ENCODE data around the gene ACVR2B. TPM values are rescaled to one million over a fixed set of nuclear protein-coding genes. Genes with fewer than 3 reads are reported as not detected.

ACVR2B gene
- total RNA-seq, 1 experiment from 2014 or later = 18.3 TPM

GRCh38 chr3:38477839-38478450, 24.3 kb downstream of the ACVR2B start (continued):
- TF ChIP-seq REST (IDR thresholded peaks at IDR 0.05; ENCODE audit: low read depth) (no peak), SP1 (IDR thresholded peaks at IDR 0.05; ENCODE audit: low read depth) (no peak), ZFX (IDR thresholded peaks at IDR 0.05) (no peak), TCF7L2 (IDR thresholded peaks at IDR 0.05; ENCODE audit: borderline replicate concordance, extremely low read depth, insufficient read depth, insufficient read length) (no peak), YY1 (IDR thresholded peaks at IDR 0.05; ENCODE audit: extremely low read depth, insufficient replicate concordance, low read depth, low read length) (no peak), SRF (IDR thresholded peaks at IDR 0.05; ENCODE audit: low read depth) (no peak), EZH2 (IDR thresholded peaks at IDR 0.05) (no peak)

GRCh38 chr3:38478901-38479300, 25.2 kb downstream of the ACVR2B start:
- TF ChIP-seq EZH2 (IDR thresholded peaks at IDR 0.05) = no peak
- TF ChIP-seq POLR2A (IDR thresholded peaks at IDR 0.05; ENCODE audit: borderline replicate concordance, extremely low read depth, insufficient read depth, insufficient read length) = no peak
- no peak for TF ChIP-seq MAX (IDR thresholded peaks at IDR 0.05)
- no peak for TF ChIP-seq ELF1 (IDR thresholded peaks at IDR 0.05; ENCODE audit: borderline replicate concordance, low read depth)
- TF ChIP-seq CTCF (IDR thresholded peaks at IDR 0.05 in 2 of 3, conservative IDR thresholded peaks at IDR 0.05 in 1 of 3; ENCODE audit: borderline replicate concordance in 1 of 3, insufficient read depth in 1 of 3, low read depth in 2 of 3, low read length in 2 of 3) = no peak
- no peak for TF ChIP-seq REST (IDR thresholded peaks at IDR 0.05; ENCODE audit: low read depth)
- no peak for TF ChIP-seq SIN3A (IDR thresholded peaks at IDR 0.05; ENCODE audit: low read depth)
- no peak for TF ChIP-seq ZFX (IDR thresholded peaks at IDR 0.05)
- TF ChIP-seq EZH2phosphoT487 (IDR thresholded peaks at IDR 0.05; ENCODE audit: borderline replicate concordance) = no peak
- TF ChIP-seq RAD21 (IDR thresholded peaks at IDR 0.05; ENCODE audit: low read depth) = no peak
- no peak for TF ChIP-seq EGR1 (IDR thresholded peaks at IDR 0.05; ENCODE audit: low read depth)
- no peak overlapping the region for H3K4me3 ChIP-seq (replicated peaks in 1 of 2; ENCODE audit: low read depth in 1 of 2, low read length in 2 of 2)
- H3K9ac ChIP-seq (ENCODE audit: low read length) = no peak overlapping the region
- ChIA-PET RAD21 (ENCODE audit: low non-redundant PET in 1 of 2, low total read pairs in 2 of 2, uncharacterized antibody in 2 of 2, unreplicated experiment in 2 of 2) (interaction anchor here in 1 of 2 experiments (1.2 kb wide), 1 partner anchor 132 kb away, joined by 3 read pairs; the partner anchor contains the start of gene XYLB), POLR2A (no interaction called here), CTCF (interaction anchor here (1.3 kb wide), 1 partner anchor 23 kb away, joined by 4 read pairs; no protein-coding TSS in a partner anchor)
- no peaks in the 10 kb centered on the region for H3K9me3 ChIP-seq (ENCODE audit: control insufficient read depth in 1 of 2, insufficient read depth in 1 of 2, low read depth in 1 of 2, low read length in 2 of 2)
- H3K4me2 ChIP-seq (ENCODE audit: low read length) = no peak overlapping the region
- peaks cover 15 to 26% of the 10 kb centered on the region in 2 experiments; a peak in 3 of 4 replicates for H3K36me3 ChIP-seq (ENCODE audit: control insufficient read depth in 1 of 2, insufficient read depth in 2 of 2, low read length in 2 of 2)
- H3K79me2 ChIP-seq (ENCODE audit: insufficient read depth, low read length) = peaks cover 13% of the 10 kb centered on the region; the same call in 1 of the 2 replicates
- H2AFZ ChIP-seq (ENCODE audit: low read depth, low read length, poor library complexity, severe bottlenecking) = no peak overlapping the region
- H3K27me3 ChIP-seq (ENCODE audit: insufficient read depth, low read length) = no peaks in the 10 kb centered on the region
- no peaks in the 10 kb centered on the region for H3K4me1 ChIP-seq (ENCODE audit: control insufficient read depth in 1 of 2, insufficient read depth in 2 of 2, low read length in 2 of 2)
- DNase-seq (ENCODE audit: low read depth, low spot score) (no peak), ATAC-seq (no peak)
- intact Hi-C loops (cut with micrococcal nuclease) = no loop called here
- no peaks in the 10 kb centered on the region for H4K20me1 ChIP-seq (ENCODE audit: insufficient read depth)
- H3K27ac ChIP-seq (ENCODE audit: low read depth, low read length) = no peak overlapping the region
- no peaks in the 10 kb centered on the region for H3K9me2 ChIP-seq (ENCODE audit: insufficient read depth)
- no TSS peak for BruUV-seq (replicated peaks)
